GM21367 (cell line): Measurements from ENCODE around the gene NFKBIZ.

ENCODE experiments used
- ATAC-seq: cut with Tn5 transposase; IDR thresholded peaks from one replicate; pipeline ENCODE4 v1.9.1; 2021; ENCODE audit not compliant: unreplicated experiment

NFKBIZ gene, protein sequence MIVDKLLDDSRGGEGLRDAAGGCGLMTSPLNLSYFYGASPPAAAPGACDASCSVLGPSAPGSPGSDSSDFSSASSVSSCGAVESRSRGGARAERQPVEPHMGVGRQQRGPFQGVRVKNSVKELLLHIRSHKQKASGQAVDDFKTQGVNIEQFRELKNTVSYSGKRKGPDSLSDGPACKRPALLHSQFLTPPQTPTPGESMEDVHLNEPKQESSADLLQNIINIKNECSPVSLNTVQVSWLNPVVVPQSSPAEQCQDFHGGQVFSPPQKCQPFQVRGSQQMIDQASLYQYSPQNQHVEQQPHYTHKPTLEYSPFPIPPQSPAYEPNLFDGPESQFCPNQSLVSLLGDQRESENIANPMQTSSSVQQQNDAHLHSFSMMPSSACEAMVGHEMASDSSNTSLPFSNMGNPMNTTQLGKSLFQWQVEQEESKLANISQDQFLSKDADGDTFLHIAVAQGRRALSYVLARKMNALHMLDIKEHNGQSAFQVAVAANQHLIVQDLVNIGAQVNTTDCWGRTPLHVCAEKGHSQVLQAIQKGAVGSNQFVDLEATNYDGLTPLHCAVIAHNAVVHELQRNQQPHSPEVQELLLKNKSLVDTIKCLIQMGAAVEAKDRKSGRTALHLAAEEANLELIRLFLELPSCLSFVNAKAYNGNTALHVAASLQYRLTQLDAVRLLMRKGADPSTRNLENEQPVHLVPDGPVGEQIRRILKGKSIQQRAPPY

DNA sequence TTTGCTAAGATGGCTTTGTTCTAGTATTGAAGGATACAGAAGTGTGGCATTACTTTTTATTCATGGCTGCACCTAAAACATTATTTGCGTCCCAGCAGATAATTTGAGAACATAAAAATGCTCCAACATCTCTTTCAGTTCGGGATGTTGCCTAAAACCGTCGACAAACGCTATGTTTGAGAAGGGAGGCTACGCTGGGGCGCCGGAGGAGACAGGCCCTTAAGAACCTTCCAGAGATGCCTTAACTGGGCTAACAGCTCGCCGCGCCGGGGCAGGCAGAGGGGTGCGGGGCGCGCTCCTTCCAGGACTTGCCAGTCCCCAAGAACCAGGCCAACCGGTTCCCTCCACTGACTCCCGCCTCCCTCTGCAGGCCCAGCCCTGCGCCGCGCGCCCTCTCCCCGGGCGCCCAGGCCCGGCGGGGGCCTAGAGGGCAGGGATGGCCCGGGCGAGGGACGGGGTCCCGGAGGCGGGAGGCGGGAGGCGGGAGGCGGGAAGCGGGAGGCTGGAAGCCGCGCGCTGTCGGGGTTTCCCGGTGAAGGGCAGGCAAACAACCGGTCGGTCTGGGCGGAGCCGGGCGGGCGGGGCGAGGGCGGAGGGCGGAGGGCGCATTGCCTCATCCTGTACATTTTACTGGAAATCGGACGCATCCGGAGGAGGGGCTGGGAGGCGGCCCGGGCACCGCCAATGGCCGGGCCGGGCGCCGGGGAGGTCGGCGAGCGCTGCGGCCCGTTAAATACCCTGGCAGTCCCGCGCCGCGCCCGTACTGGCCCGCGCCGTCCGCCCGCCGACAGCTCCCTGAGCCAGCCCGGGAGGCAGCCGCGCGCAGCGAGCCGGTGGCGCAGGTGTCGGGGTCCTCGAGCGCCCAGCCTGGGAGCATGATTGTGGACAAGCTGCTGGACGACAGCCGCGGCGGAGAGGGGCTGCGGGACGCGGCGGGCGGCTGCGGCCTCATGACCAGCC lies at the start of gene NFKBIZ:
NFKBIZ (plus strand) TSS at position 761 of the 960 bp plus-strand sequence; CDS start at position 876, 115 bp downstream.
- peak; percentile 68 for ATAC-seq

DNA sequence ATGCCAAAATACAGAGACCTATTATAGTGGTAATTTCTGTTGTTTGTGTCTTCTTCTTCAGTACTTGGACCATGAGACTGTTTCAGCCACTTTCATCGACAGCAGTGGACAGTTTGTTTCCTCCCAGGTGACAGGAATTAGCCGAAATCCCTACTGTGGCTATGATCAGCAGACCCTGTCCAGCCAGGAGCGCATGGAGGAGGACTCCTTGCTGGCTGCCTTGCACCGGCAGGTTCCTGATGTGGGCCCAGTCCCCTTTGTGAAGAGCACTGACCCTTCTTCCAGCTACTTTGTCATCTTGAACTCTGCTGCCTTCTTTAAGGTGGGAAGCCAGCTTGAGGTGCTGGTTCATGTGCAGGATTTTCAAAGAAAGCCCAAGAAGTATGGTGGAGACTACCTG lies 48.1 kb upstream of the NFKBIZ start:
- no peak for ATAC-seq

DNA sequence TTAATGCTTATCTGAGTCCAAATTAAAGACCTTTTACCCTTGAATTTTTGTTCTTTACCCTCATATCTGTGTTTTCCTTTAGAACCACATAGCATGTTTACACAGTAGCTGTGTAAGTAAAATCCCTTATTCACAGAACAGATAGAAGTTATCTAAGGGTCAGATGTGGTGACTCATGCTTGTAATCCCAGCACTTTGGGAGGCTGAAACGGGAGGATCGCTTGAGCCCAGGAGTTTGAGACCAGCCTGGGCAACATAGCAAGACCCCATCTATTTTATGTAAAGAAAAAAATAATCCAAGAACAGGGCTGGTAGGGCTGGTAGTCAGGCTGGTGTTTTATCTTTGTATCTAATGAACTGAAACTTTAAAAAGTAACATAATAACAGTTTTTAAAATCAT lies 47.1 kb upstream of the NFKBIZ start:
- ATAC-seq: no peak

GRCh38 chr3:101803173-101803782 lies 46.0 kb upstream of the NFKBIZ start:
- ATAC-seq: peak; percentile 96

DNA sequence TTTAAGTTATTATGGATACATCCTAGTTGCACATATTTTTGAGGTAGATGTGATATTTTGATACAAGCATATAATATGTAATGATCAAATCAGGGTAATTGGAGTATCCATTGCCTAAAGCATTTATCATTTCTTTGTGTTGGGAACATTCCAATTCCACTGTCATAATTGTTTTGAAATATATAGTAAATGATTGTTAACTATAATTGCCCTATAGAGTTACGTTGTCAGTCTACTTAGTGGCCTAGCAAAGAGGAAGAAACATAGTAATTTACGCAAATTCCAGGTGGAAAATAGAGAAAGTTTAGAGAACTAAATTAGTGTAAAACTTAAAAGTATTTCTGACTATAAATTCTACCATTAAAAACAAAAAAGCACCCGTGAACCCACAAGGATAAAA lies 45.4 kb upstream of the NFKBIZ start:
- no peak for ATAC-seq

DNA sequence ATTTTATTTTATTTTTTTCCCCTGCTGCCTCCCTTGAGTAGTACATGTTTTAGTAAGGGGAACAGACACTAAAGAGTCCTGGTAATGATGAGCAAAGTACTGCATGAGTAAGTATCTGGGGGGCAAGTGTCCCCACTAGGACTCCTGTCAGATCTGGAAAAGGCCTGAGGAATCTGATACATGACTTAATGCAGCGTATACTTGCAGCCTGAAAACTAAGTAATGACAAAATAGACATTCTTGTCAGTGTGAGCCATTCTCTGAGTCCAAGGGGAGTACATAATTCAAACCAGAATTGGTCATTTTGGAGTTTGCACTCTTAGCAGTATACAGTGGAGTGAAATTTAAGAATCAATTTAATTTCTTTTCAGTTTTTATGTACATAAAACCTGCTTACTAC lies 42.8 kb upstream of the NFKBIZ start:
- no peak for ATAC-seq

- peak; percentile 53 for ATAC-seq
These were observed 41.4 kb upstream of the NFKBIZ start for GRCh38 chr3:101807888-101808287.

DNA sequence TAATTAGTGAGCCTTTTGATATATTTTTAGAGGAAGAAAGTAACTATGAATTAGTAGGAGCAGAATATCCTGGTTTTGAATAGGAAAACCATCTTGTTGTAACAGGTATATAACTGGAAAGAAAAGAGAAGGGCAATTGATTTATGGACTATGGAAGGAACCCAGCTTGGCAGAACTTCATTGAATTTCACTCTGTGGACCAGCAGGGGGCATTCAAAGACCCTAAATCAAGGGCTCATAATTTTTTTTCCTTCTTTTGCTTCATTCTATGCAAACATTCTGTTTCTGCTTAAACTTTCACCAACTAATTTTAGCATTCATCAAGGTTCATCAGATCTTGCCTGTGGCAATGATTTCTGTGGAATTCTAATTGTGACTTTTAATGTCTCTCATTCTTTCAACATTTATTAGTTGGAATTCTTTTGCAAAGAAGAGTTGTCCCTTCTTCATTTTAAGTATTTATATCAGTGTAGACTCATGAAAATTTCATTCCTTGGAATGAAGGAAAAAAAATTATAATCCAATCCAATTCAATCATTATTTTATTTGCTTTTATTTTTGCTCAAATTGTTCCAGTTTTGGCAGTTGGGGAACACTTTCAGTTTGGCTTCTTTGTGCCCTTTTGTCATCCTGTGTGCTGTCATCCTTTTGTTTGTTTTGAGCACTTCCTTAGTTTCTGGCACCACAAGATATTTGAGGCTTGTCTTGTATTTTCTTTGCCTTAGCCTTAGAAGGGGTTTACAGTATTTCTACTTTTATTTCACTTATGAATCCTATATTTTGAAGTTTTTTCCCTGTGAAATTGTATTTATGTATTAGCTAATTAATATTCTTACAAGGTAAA lies 39.9 kb upstream of the NFKBIZ start:
- peak; percentile 39 for ATAC-seq

- ATAC-seq: no peak
These were observed 39.3 kb upstream of the NFKBIZ start for GRCh38 chr3:101810022-101810418.

DNA sequence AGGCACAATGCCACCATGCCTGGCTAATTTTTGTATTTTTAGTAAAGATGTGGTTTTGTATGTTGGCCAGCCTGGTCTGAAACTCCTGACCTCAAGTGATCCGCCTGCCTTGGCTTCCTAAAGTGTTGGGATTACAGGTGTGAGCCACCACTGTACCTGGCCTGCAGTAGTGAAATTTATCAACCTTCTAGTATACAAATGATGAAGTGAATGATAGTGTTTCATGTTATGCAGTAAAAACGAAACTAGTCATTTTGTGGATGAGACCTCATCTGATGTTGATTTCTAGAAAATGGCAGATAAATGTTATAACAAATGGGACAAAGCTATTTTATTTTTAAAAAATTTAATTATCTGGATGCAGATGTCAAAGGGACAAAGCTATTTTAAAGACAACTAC lies 37.4 kb upstream of the NFKBIZ start:
- ATAC-seq: no peak

DNA sequence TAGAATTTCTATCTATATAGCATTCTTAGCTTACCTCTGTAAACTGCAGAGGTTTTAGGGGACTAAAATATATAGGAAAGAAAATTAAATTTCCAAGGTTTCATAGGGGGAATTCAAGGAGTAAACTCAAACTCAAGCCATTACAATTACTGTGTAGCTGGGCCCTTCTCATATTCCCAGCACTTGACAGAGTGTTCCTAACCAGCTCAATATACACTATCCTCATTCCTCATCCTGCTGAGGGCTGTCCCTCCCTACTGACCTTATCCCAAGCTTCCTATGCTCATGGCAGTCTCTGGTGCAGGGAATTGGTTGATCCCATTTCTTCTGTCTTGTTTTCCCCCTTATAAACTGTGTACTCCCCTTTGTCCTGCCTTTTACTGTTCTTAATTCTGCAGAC lies 36.4 kb upstream of the NFKBIZ start:
- no peak for ATAC-seq

GRCh38 chr3:101813817-101814440 lies 35.4 kb upstream of the NFKBIZ start:
- no peak for ATAC-seq

GRCh38 chr3:101814835-101815234 lies 34.5 kb upstream of the NFKBIZ start:
- ATAC-seq: no peak

GRCh38 chr3:101816215-101817149 lies 32.8 kb upstream of the NFKBIZ start:
- ATAC-seq: no peak

- ATAC-seq: no peak
These were observed 31.3 kb upstream of the NFKBIZ start for GRCh38 chr3:101817992-101818391.

- ATAC-seq: no peak
These were observed 29.6 kb upstream of the NFKBIZ start for GRCh38 chr3:101819649-101820206.

GRCh38 chr3:101821503-101821902 lies 27.8 kb upstream of the NFKBIZ start:
- no peak for ATAC-seq

- no peak for ATAC-seq
These were observed 25.8 kb upstream of the NFKBIZ start for GRCh38 chr3:101823525-101823924.
